ENCODE results near the gene NR3C2.

GRCh38 chr4:148354186-148354585 lies 88.0 kb downstream of the NR3C2 start:
- TF ChIP-seq CTCF (IDR thresholded peaks at IDR 0.05) (no peak), POLR2A (IDR thresholded peaks at IDR 0.05) (no peak)

All from testis (tissue), 2 donors.